Measurements from ENCODE around the gene RAB23. TPM values are rescaled to one million over a fixed set of nuclear protein-coding genes. Genes with fewer than 3 reads are reported as not detected.

The RAB23 gene
- total RNA-seq, 2 donors from 2014 or later: 43.7 to 44.7 TPM

DNA sequence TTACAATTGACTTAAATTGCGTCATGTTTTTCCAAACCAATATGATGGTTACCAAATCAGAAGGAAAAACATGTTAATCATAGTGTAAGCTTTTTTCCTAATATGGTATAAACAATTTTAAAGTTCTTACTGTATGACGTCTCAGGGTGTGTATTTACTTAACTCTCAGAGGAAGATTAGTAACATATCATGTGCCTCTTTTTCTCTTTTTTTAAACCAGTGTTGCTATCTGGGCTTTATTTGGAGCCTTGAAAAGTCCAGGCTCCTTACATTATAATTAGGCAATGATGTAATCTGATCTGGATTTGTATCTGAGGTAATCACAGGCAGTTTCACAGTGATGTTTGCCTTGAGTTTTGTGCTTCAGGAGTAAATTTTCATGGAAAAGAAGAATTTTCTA, 20.4 kb upstream of the RAB23 start:
- H3K27me3 ChIP-seq (replicated peaks; ENCODE audit: insufficient read depth): no peaks in the 10 kb centered on the region
- TF ChIP-seq, protein P1, sequence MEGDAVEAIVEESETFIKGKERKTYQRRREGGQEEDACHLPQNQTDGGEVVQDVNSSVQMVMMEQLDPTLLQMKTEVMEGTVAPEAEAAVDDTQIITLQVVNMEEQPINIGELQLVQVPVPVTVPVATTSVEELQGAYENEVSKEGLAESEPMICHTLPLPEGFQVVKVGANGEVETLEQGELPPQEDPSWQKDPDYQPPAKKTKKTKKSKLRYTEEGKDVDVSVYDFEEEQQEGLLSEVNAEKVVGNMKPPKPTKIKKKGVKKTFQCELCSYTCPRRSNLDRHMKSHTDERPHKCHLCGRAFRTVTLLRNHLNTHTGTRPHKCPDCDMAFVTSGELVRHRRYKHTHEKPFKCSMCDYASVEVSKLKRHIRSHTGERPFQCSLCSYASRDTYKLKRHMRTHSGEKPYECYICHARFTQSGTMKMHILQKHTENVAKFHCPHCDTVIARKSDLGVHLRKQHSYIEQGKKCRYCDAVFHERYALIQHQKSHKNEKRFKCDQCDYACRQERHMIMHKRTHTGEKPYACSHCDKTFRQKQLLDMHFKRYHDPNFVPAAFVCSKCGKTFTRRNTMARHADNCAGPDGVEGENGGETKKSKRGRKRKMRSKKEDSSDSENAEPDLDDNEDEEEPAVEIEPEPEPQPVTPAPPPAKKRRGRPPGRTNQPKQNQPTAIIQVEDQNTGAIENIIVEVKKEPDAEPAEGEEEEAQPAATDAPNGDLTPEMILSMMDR (IDR thresholded peaks at IDR 0.05): no peak
- H3K4me1 ChIP-seq (ENCODE audit: control insufficient read depth in 1 of 2, low read depth in 2 of 2): peaks cover 4 to 7% of the 10 kb centered on the region in 2 donors
- no peaks in the 10 kb centered on the region for H3K36me3 ChIP-seq
- no peaks in the 10 kb centered on the region for H3K9me3 ChIP-seq
- no peak for DNase-seq (ENCODE audit: low spot score)
- peak; percentile 97 for ATAC-seq (ENCODE audit: insufficient number of reproducible peaks, low FRiP score, low read depth)
- H3K27ac ChIP-seq: peak overlapping the region; percentile 62 to 82
- H3K4me3 ChIP-seq: no peak overlapping the region

DNA sequence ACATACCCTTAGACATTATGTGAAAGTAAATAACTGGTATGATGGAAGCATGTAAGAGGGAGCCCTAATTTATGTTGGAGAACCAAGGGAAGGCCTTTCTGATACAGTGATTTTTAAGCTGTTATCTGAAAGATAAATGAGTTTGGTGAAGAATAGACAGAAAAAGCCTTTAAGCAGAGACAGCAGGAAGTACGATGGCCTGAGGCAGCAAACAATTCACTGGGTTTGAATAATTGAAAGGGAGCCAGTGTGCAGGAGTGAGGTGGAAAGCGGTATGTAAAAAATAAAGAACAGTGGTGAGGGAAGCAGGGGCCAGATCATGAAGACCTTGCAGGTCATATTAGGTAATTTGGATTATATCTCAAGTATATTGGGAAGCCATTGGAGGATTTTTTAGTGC, 4.1 kb upstream of the RAB23 start:
- DNase-seq (ENCODE audit: low spot score): no peak

DNA sequence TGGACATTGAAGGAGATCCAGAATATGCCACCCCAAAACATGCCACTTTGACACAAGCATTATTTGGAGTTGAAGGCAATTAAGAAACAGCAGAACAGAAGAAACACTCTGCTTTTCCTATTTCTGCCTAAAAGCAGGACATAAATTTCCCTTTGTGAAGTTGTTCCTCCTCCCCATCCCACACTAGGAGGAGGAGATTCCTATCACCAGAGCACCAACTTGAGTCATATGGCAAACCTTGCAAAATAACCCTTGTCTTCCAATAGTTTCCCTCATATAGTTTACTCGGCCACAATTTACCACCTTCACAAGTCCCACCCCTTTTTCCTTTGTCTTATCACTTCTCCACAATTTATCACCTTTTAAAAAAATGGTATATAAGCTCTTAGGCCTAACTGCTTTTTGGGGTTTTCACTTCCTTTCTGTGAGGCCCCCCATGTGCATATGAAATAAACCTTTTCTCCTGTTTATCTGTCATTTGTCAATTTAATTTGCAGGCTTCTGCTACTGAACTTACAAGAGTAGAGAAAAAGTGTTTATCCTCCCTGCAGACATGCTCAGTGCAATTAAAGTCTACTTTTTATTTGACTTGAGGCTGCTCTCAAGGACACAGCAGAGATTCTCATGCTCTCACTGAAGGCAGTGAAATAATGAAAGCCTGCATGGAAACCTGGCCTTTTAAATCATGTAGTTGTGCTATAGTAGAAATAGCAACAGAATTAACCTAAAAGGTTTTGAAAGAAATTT, 2.8 kb upstream of the RAB23 start:
- Histone ChIP-seq H3K27me3 (replicated peaks; ENCODE audit: insufficient read depth) (no peaks in the 10 kb centered on the region), H3K4me1 (ENCODE audit: control insufficient read depth in 1 of 2, low read depth in 2 of 2) (peaks cover 3 to 8% of the 10 kb centered on the region in 2 donors), H3K36me3 (no peaks in the 10 kb centered on the region), H3K9me3 (no peaks in the 10 kb centered on the region), H3K4me3 (no peak overlapping the region), H3K27ac (peak overlapping the region in 1 of 2 donors; percentile 39)
- ATAC-seq (ENCODE audit: insufficient number of reproducible peaks, low FRiP score, low read depth): no peak
- TF ChIP-seq, protein P1 (IDR thresholded peaks at IDR 0.05): no peak
- no peak for DNase-seq (ENCODE audit: low spot score)

More for the DNA sequence above, 4.1 kb upstream of the RAB23 start:
- H3K27me3 ChIP-seq (replicated peaks; ENCODE audit: insufficient read depth): no peaks in the 10 kb centered on the region
- no peak for ATAC-seq (ENCODE audit: insufficient number of reproducible peaks, low FRiP score, low read depth)
- no peaks in the 10 kb centered on the region for H3K9me3 ChIP-seq
- no peaks in the 10 kb centered on the region for H3K36me3 ChIP-seq
- peaks cover 3 to 6% of the 10 kb centered on the region in 2 donors for H3K4me1 ChIP-seq (ENCODE audit: control insufficient read depth in 1 of 2, low read depth in 2 of 2)
- H3K4me3 ChIP-seq: no peak overlapping the region
- H3K27ac ChIP-seq: peak overlapping the region in 1 of 2 donors; percentile 39
- TF ChIP-seq, protein P1 (IDR thresholded peaks at IDR 0.05): no peak

DNA sequence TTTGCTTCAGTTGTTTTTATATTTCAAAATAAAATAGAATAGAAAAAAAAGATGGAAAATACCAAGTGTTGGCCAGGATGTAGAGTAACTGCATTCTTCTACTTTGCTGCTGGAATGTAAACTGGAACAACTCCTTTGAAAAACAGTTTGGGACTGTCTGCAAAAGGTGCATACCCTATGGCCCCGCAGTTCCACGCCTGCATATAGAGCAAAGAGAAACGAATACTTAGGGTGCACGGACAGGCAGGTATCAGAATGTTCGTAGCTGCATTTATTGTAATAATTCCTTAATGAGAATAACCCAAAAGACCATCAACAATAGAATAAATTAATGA, 603 bp upstream of the RAB23 start:
- TF ChIP-seq, protein P1 (IDR thresholded peaks at IDR 0.05): no peak
- H3K9me3 ChIP-seq: no peaks in the 10 kb centered on the region

DNA sequence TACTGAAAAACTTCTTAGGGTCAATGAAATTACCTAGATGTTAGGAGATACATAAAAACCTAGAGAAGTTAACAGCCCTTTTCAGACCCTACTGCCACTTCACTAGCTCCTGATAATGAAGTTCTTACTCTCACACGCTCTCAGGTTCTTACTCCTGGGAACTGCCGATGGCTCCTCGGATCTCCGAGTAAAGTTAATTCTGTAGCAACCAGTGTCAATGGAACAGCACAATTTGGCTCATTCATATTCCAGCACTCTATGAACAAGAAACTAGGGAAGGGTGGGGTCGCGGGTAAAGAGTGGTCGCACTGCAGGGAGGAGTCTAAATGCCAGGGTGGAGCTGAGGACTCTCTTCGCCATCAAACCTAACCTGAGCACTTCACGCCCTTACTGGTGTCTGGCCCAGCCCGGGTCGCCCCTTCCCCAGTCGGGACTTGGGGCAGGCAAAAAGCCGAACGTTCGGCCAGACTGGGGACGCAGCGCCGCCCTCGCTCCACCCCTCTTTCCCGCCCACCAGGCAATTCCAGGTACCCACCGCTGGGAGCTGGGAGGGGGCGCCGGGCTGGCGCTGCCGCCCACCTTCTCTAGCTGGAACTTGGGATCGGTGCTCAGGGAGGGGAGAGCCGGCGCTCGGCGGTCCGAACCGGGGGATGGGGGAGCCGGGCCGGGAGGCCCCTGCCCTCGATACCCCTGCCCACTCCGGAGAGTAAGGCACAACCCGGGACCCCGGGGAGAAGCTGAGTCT, 744 bp downstream of the RAB23 start:
- H3K36me3 ChIP-seq: no peaks in the 10 kb centered on the region
- H3K27ac ChIP-seq: peak overlapping the region; percentile 90 to 96
- DNase-seq (ENCODE audit: low spot score) (no peak), ATAC-seq (ENCODE audit: insufficient number of reproducible peaks, low FRiP score, low read depth) (peak; percentile 38)
- no peaks in the 10 kb centered on the region for H3K9me3 ChIP-seq
- H3K4me3 ChIP-seq: peak overlapping the region; percentile 93
- TF ChIP-seq, protein P1 (IDR thresholded peaks at IDR 0.05): peak; percentile 60
- H3K4me1 ChIP-seq (ENCODE audit: control insufficient read depth in 1 of 2, low read depth in 2 of 2): peaks cover 7 to 32% of the 10 kb centered on the region in 2 donors
- no peaks in the 10 kb centered on the region for H3K27me3 ChIP-seq (replicated peaks; ENCODE audit: insufficient read depth)

More for the DNA sequence above, 603 bp upstream of the RAB23 start:
- DNase-seq (ENCODE audit: low spot score) (no peak), ATAC-seq (ENCODE audit: insufficient number of reproducible peaks, low FRiP score, low read depth) (no peak)
- Histone ChIP-seq H3K4me1 (ENCODE audit: control insufficient read depth in 1 of 2, low read depth in 2 of 2) (peaks cover 3 to 21% of the 10 kb centered on the region in 2 donors), H3K36me3 (no peaks in the 10 kb centered on the region), H3K27ac (peak overlapping the region; percentile 90 to 96), H3K4me3 (peak overlapping the region; percentile 93), H3K27me3 (replicated peaks; ENCODE audit: insufficient read depth) (no peaks in the 10 kb centered on the region)

All from thoracic aorta (tissue), 2 donors.